Activated CD8-positive, alpha-beta T cell treated with anti-CD3 and anti-CD28 coated beads for 36 hours (primary cell): ENCODE results near the gene CDC42. TPM values are rescaled to one million over a fixed set of nuclear protein-coding genes. Genes with fewer than 3 reads are reported as not detected.
"Not testable (repeated sequence)": the region's sequence is repeated elsewhere in the genome, so short reads cannot be mapped to it uniquely, and the experiment has no call there.

Source experiments
- ATAC-seq: fragments of 200-7000 bp; cut with Tn5 transposase; one replicate; pipeline ENCODE4 v1.10.0; 2021; ENCODE audit warnings: mild to moderate bottlenecking, moderate library complexity
- CTCF ChIA-PET: fragments of 350-600 bp; sonication (Branson Sonifier 250); formaldehyde crosslinking; loops from one replicate; lab custom pipeline; 2021; ENCODE audit warnings: antibody characterized with exemption; lab: Charles Lee
- POLR2A ChIA-PET: fragments of 350-600 bp; sonication (Branson Sonifier 250); formaldehyde crosslinking; loops from one replicate; lab custom pipeline; 2021; ENCODE audit warnings: antibody characterized with exemption; lab: Charles Lee
- DNase-seq: peaks from one replicate; pipeline ENCODE4 v3.0.0-alpha.2; 2020
- H3K27ac Mint-ChIP-seq: one replicate; pipeline ENCODE4 v1.8.0; 2021; ENCODE audit warnings: mild to moderate bottlenecking, mixed read lengths
- H3K27me3 Mint-ChIP-seq: one replicate; pipeline ENCODE4 v1.8.0; 2021; ENCODE audit warnings: mixed read lengths
- H3K36me3 Mint-ChIP-seq: one replicate; pipeline ENCODE4 v1.8.0; 2021; ENCODE audit warnings: low read depth, mixed read lengths
- H3K4me1 Mint-ChIP-seq: one replicate; pipeline ENCODE4 v1.8.0; 2021; ENCODE audit warnings: low read depth, mixed read lengths
- H3K4me3 Mint-ChIP-seq: one replicate; pipeline ENCODE4 v1.8.0; 2021; ENCODE audit warnings: mild to moderate bottlenecking, moderate library complexity, mixed read lengths
- H3K9me3 Mint-ChIP-seq: one replicate; pipeline ENCODE4 v1.8.0; 2021; ENCODE audit warnings: mixed read lengths
- intact Hi-C: fragments of 100-400 bp; cut with micrococcal nuclease; formaldehyde crosslinking; loops from one replicate; pipeline ENCODE4 v1.10.0; 2022
- total RNA-seq, 2 experiments: library from RNA; stranded (reverse); gene quantifications; one replicate each; pipeline ENCODE4 v1.2.3, GENCODE V29; 2021
- TF ChIP-seq, protein P1 (sequence below): fragments of 200-600 bp; IDR thresholded peaks from one replicate; pipeline ENCODE4 v1.8.0; 2022; ENCODE audit warnings: antibody characterized with exemption, mild to moderate bottlenecking

The CDC42 gene
- total RNA-seq: 100 to 1,000 TPM; 292 to 310 TPM

DNA sequence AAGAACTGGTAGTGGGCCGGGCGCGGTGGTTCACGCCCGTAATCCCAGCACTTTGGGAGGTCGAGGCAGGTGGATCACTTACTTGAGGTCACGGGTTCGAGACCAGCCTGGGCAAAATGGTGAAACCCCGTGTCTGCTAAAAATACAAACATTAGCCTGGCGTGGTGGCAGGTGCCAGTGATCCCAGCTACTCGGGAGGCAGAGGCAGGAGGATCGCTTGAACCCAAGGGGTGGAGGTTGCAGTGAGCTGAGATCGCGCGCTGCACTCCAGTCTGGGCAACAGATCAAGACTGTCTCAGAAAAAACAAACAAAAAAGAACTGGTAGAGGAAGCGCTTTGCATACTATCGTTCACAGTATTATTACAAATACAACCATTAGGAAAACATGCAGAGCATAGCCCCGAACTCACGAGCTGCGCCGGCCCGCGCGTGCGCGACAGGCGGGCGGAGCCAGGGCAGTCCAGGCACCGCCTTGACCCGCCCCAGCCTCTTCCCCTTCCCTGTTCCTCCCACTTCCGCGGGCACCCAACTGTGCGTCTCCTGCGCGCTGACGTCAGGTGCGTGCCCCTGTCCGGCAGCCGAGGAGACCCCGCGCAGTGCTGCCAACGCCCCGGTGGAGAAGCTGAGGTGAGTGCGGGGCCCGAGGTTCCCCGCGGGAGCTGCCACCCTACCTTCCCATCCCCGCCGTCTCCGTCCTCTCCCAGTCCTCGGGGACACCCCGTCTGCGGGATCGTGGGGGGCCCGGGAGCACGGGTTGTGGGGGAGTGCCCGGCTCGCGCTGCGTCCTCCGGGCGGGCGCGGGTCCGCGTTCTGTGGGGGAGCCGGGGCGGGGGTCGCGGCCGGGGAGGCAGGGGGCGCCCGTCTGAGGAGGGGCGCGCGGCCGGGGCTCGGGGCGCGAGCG, at the start of gene CDC42:
TSS of gene CDC42 (plus strand) at position 595 of the 902 bp plus-strand sequence. CDS start 25,770 bp downstream, outside the sequence.
- Mint-ChIP-seq H3K36me3 (peaks cover 34% of the 10 kb centered on the region), H3K4me1 (peaks cover 62% of the 10 kb centered on the region), H3K27me3 (no peaks in the 10 kb centered on the region), H3K9me3 (no peaks in the 10 kb centered on the region), H3K4me3 (peak within 1 kb of the TSS; percentile 98), H3K27ac (peak within 1 kb of the TSS; percentile 98)
- peak; percentile 98 for DNase-seq
- CTCF ChIA-PET: interaction anchor here (0.8 to 6.4 kb wide), 6 partner anchors 12 to 54 kb away, joined by 3 to 40 read pairs (median 4); no protein-coding TSS in a partner anchor
- intact Hi-C loops: loop anchor here (2.0 kb wide), 1 partner anchor 28 kb away; no protein-coding TSS in a partner anchor
- TF ChIP-seq, protein P1, sequence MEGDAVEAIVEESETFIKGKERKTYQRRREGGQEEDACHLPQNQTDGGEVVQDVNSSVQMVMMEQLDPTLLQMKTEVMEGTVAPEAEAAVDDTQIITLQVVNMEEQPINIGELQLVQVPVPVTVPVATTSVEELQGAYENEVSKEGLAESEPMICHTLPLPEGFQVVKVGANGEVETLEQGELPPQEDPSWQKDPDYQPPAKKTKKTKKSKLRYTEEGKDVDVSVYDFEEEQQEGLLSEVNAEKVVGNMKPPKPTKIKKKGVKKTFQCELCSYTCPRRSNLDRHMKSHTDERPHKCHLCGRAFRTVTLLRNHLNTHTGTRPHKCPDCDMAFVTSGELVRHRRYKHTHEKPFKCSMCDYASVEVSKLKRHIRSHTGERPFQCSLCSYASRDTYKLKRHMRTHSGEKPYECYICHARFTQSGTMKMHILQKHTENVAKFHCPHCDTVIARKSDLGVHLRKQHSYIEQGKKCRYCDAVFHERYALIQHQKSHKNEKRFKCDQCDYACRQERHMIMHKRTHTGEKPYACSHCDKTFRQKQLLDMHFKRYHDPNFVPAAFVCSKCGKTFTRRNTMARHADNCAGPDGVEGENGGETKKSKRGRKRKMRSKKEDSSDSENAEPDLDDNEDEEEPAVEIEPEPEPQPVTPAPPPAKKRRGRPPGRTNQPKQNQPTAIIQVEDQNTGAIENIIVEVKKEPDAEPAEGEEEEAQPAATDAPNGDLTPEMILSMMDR: no peak
- POLR2A ChIA-PET: interaction anchor here (0.7 to 17.7 kb wide), 17 partner anchors 11 to 828 kb away, joined by 3 to 218 read pairs (median 5); partner anchors contain the start of gene USP48
- ATAC-seq: peak; percentile 92

DNA sequence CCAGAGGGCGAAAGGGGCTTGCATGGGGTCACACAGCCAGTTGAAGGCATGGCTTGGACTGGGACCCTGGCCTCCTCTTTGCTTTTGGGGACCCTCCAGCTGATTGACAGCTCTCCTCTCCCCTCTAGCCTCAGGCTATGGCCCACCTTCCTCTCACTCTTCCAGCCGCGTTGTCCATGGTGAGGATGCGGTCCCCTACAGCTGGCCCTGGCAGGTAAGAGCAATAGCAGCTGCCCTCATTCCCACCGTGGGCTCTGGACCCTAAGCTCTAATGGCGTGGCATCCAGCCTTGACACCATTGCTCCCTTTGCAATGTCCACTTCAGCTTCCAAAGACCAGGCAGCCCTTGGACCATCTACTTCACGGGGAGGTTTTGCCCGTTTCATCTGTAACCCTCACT, 49.6 kb upstream of the CDC42 start:
- intact Hi-C loops: not testable (repeated sequence)

DNA sequence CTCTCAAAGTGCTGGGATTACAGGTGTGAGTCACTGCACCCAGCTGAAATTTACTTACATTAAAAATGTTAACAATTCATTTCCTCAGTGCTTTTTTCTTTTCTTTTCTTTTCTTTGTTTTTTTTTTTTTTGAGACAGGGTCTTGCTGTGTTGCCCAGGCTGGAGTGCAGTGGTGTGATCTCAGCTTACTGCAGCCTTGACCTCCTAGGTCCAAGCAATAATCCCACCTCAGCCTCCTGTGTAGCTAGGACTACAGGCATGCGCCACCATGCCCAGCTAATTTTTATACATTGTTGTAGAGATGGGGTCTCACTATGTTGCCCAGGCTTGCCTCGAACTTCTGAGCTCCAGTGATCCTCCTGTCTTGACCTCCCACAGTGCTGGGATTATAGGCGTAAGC, 48.5 kb upstream of the CDC42 start:
- intact Hi-C loops, DNase-seq, H3K27ac Mint-ChIP-seq, H3K9me3 Mint-ChIP-seq, H3K36me3 Mint-ChIP-seq, H3K27me3 Mint-ChIP-seq, POLR2A ChIA-PET, CTCF ChIA-PET, ATAC-seq, H3K4me1 Mint-ChIP-seq, H3K4me3 Mint-ChIP-seq: not testable (repeated sequence)

More for the DNA sequence above, 49.6 kb upstream of the CDC42 start:
- POLR2A ChIA-PET, ATAC-seq, H3K9me3 Mint-ChIP-seq, H3K27ac Mint-ChIP-seq, H3K4me3 Mint-ChIP-seq, H3K27me3 Mint-ChIP-seq, DNase-seq, H3K36me3 Mint-ChIP-seq, CTCF ChIA-PET, H3K4me1 Mint-ChIP-seq: not testable (repeated sequence)

DNA sequence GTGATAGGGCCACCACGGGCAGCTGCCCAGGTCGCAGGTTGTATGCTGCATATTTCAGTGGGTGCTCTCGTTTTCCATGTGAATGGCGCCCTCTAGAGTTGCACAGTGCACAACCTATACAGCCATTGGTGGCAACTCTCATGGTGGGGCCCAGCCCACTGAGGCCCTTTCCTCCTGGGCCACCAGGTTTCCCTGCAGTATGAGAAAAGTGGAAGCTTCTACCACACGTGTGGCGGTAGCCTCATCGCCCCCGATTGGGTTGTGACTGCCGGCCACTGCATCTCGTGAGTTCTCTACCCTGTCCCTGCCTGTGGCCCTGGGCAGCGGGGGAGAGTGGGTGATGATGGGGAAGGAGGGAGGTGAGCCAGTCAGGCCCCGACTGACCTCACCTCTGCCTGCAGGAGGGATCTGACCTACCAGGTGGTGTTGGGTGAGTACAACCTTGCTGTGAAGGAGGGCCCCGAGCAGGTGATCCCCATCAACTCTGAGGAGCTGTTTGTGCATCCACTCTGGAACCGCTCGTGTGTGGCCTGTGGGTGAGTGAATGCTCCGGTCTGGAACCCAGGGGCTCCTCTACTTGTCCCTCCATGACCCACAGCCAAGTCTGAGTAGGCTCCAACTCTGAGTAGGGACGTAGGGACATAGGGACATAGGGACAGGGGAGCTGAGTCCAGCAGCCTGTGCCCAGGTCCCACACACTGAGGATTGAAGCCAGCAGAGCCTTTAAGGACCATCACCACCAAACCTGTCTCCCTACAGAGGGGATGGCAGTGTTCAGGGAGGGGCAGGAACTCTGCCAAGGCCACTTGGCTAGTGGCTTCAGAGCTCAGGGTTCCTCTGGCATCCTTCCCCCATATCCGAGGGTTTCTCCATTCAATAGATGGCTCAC, 47.0 kb upstream of the CDC42 start:
- ChIA-PET CTCF (interaction anchor here (1.3 kb wide), 1 partner anchor 10 kb away, joined by 3 read pairs; no protein-coding TSS in a partner anchor), POLR2A (interaction anchor here (0.6 kb wide), 1 partner anchor 1023 kb away, joined by 3 read pairs; no protein-coding TSS in a partner anchor)
- H3K4me1 Mint-ChIP-seq, H3K27ac Mint-ChIP-seq, H3K36me3 Mint-ChIP-seq, H3K4me3 Mint-ChIP-seq, H3K27me3 Mint-ChIP-seq, intact Hi-C loops, H3K9me3 Mint-ChIP-seq: not testable (repeated sequence)
- peak; percentile 80 for DNase-seq
- peak; percentile 93 for ATAC-seq

DNA sequence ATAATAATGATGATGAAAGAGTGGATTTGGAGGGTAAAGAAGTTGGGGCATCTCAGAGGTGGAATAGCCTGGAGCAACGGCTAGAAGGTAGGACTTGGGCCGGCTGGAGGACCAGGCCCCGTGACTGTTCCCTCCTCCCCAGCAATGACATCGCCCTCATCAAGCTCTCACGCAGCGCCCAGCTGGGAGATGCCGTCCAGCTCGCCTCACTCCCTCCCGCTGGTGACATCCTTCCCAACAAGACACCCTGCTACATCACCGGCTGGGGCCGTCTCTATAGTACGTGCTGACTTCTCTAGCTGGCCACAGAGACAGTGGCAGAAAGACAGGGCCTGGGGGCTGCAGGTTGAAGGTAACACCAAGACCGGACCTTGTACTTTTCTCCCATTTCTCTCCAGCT, 45.8 kb upstream of the CDC42 start:
- POLR2A ChIA-PET, DNase-seq, H3K27ac Mint-ChIP-seq, H3K27me3 Mint-ChIP-seq, ATAC-seq, H3K9me3 Mint-ChIP-seq, H3K4me3 Mint-ChIP-seq, intact Hi-C loops, H3K4me1 Mint-ChIP-seq, H3K36me3 Mint-ChIP-seq: not testable (repeated sequence)
- CTCF ChIA-PET: interaction anchor here (1.3 kb wide), 1 partner anchor 9 kb away, joined by 3 read pairs; no protein-coding TSS in a partner anchor

DNA sequence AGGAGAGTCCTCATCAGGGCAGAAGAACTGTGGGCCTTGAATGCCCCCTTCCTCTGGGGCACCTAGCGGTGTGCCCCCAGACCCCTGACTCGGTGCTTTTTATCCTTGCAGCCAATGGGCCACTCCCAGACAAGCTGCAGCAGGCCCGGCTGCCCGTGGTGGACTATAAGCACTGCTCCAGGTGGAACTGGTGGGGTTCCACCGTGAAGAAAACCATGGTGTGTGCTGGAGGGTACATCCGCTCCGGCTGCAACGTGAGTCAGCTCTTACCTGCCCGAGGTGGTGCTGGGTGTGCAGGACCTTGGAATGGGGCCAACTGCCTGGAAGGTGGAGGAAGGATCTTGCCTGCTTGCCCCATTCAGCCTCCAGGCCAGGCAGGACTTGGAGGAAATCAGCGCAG, 45.2 kb upstream of the CDC42 start:
- DNase-seq, H3K27me3 Mint-ChIP-seq, CTCF ChIA-PET, H3K4me3 Mint-ChIP-seq, ATAC-seq, H3K9me3 Mint-ChIP-seq, H3K36me3 Mint-ChIP-seq, POLR2A ChIA-PET, H3K4me1 Mint-ChIP-seq, intact Hi-C loops, H3K27ac Mint-ChIP-seq: not testable (repeated sequence)

DNA sequence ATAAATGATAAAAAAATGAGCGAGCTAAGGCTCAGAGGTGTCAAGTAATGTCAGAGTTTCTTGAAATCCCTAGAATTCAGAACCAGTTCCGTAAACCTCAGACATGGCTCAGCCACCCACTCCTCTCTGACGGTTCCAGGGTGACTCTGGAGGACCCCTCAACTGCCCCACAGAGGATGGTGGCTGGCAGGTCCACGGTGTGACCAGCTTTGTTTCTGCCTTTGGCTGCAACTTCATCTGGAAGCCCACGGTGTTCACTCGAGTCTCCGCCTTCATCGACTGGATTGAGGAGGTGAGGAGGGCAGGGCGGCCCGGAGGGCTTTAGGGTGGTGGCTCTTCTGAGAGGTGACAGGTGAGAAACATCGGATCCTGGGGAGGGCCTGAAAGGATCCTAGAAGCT, 42.9 kb upstream of the CDC42 start:
- H3K36me3 Mint-ChIP-seq, H3K4me1 Mint-ChIP-seq, ATAC-seq, H3K9me3 Mint-ChIP-seq, DNase-seq, intact Hi-C loops, H3K27ac Mint-ChIP-seq, CTCF ChIA-PET, H3K27me3 Mint-ChIP-seq, H3K4me3 Mint-ChIP-seq: not testable (repeated sequence)
- POLR2A ChIA-PET: interaction anchor here (0.8 kb wide), 1 partner anchor 9 kb away, joined by 3 read pairs; no protein-coding TSS in a partner anchor

DNA sequence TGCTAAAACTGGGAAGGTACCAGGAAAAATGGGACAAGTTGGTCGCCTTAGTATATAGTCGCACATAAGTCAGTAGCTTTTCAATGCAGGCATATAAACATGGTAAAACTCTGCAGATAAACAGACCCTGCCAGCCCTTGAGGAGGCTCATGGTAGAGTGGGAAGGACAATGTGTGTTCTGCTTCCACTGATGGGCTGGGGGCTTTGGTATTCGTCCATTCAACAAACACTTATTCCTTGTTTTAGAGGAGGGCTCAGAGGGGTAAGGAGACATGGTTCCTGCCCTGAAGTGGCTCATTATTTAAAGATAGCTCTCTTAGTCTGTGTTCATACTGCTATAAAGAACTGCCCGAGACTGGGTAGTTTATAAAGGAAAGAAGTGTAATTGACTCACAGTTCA, 39.8 kb upstream of the CDC42 start:
- POLR2A ChIA-PET, H3K36me3 Mint-ChIP-seq, H3K4me1 Mint-ChIP-seq, CTCF ChIA-PET, DNase-seq, H3K9me3 Mint-ChIP-seq, H3K27me3 Mint-ChIP-seq, H3K27ac Mint-ChIP-seq, ATAC-seq, H3K4me3 Mint-ChIP-seq, intact Hi-C loops: not testable (repeated sequence)

DNA sequence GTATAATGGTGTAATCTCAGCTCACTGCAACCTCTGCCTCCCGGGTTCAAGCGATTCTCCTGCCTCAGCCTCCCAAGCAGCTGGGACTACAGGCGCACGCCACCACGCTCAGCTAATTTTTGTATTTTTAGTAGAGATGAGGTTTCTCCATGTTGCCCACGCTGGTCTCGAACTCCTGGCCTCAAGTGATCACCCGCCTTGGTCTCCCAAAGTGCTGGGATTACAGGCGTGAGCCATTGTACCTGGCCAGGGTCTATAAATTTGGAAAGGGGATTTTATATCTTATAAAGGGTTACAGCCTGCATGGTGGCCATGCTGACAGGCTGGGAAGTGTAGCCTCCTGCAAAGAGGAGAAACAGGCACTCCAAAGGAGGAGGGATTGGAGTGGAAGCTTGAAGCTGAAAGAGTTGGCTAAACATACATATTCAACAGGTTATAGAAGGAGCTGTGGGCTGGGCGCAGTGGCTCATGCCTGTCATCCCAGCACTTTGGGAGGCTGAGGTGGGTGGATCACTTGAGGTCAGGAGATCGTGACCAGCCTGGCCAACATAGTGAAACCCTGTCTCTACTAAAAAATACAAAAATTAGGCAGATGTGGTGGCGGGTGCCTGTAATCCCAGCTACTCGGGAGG, 37.8 kb upstream of the CDC42 start:
- H3K9me3 Mint-ChIP-seq, H3K27ac Mint-ChIP-seq, CTCF ChIA-PET, intact Hi-C loops, DNase-seq, H3K27me3 Mint-ChIP-seq, H3K36me3 Mint-ChIP-seq, ATAC-seq, H3K4me3 Mint-ChIP-seq, POLR2A ChIA-PET: not testable (repeated sequence)
- H3K4me1 Mint-ChIP-seq: peaks cover 12% of the 10 kb centered on the region
